GM11168 (cell line): ENCODE results near the gene LDB3.

ENCODE experiments used
- in situ Hi-C: fragments of 300-500 bp; cut with MboI; formaldehyde crosslinking; loops from one replicate; pipeline ENCODE4 v1.12.0; 2022; ENCODE audit warnings: low sequenced_read_pairs; ENCODE audit not compliant: unreplicated experiment

Gene LDB3

GRCh38 chr10:86650151-86650550 is 18.2 kb upstream of the LDB3 start:
- in situ Hi-C loops = no loop called here

GRCh38 chr10:86651021-86651471 is 17.3 kb upstream of the LDB3 start:
- in situ Hi-C loops = no loop called here

- in situ Hi-C loops = no loop called here
Measured at GRCh38 chr10:86651631-86652331, 16.5 kb upstream of the LDB3 start.

- in situ Hi-C loops = no loop called here
Measured at GRCh38 chr10:86652361-86653202, 15.7 kb upstream of the LDB3 start.

GRCh38 chr10:86653379-86653778 is 14.9 kb upstream of the LDB3 start:
- in situ Hi-C loops = no loop called here

GRCh38 chr10:86653987-86654386 is 14.3 kb upstream of the LDB3 start:
- in situ Hi-C loops = no loop called here

- in situ Hi-C loops = no loop called here
Measured at GRCh38 chr10:86654411-86655172, 13.7 kb upstream of the LDB3 start, which contains the start of gene OPN4. Gene OPN4, plus strand, starts transcription at chr10:86654547. Its CDS starts 237 bp downstream, at chr10:86654784.

GRCh38 chr10:86655173-86655540 is 13.2 kb upstream of the LDB3 start:
- in situ Hi-C loops = no loop called here

GRCh38 chr10:86655596-86655995 is 12.7 kb upstream of the LDB3 start:
- in situ Hi-C loops = no loop called here

- in situ Hi-C loops = no loop called here
Measured at GRCh38 chr10:86657011-86657395, 11.3 kb upstream of the LDB3 start.

GRCh38 chr10:86657396-86658011 is 10.8 kb upstream of the LDB3 start:
- in situ Hi-C loops = no loop called here

- in situ Hi-C loops = no loop called here
Measured at GRCh38 chr10:86658261-86658741, 10.0 kb upstream of the LDB3 start.

- in situ Hi-C loops = no loop called here
Measured at GRCh38 chr10:86658751-86659150, 9.6 kb upstream of the LDB3 start.

GRCh38 chr10:86659161-86659691 is 9.1 kb upstream of the LDB3 start:
- in situ Hi-C loops = no loop called here

GRCh38 chr10:86659721-86660453 is 8.4 kb upstream of the LDB3 start:
- in situ Hi-C loops = no loop called here

- in situ Hi-C loops = no loop called here
Measured at GRCh38 chr10:86661161-86662025, 6.9 kb upstream of the LDB3 start.

GRCh38 chr10:86662186-86663045 is 5.9 kb upstream of the LDB3 start:
- in situ Hi-C loops = no loop called here

- in situ Hi-C loops = no loop called here
Measured at GRCh38 chr10:86663046-86663345, 5.3 kb upstream of the LDB3 start.
